ENCODE data around the gene PLA2G5. TPM values are rescaled to one million over a fixed set of nuclear protein-coding genes. Genes with fewer than 3 reads are reported as not detected.
"Not testable (repeated sequence)": the region's sequence is repeated elsewhere in the genome, so short reads cannot be mapped to it uniquely, and the experiment has no call there.

The PLA2G5 gene, protein sequence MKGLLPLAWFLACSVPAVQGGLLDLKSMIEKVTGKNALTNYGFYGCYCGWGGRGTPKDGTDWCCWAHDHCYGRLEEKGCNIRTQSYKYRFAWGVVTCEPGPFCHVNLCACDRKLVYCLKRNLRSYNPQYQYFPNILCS
- total RNA-seq (2014; rRNA removed; shearing (Covaris generic); ENCODE audit: low replicate concordance): not detected in 2 replicates

DNA sequence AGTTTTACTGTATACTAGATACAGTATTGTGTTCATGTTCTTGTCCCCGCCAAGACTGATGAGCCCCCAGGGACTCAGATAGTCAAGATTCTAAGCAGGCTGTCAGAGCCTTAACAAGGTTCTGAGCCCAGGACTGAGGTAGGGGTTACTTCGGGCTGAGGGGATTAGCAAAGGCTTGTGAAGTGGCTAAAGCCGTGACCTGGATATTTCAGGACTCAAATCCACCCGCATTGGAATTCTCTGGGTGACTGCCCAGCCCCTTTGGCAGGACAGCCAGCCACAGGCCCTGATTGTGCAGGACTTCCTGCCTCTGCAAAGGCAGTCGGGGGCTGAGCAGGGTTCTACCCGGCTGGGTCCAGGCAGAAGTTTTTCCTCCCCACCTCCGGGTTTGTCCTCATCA lies at the start of gene PLA2G5:
PLA2G5 (plus strand) TSS at position 321 of the 400 bp plus-strand sequence. CDS start 14,637 bp downstream, outside the sequence.
- H3K27ac ChIP-seq (ENCODE audit: low read length): no peak within 1 kb of the TSS
- no peaks in the 10 kb centered on the region for H4K20me1 ChIP-seq (ENCODE audit: insufficient read depth, low read depth, low read length)
- H3K36me3 ChIP-seq (ENCODE audit: insufficient read depth, low read length): no peaks in the 10 kb centered on the region
- H3K4me1 ChIP-seq (ENCODE audit: low read length): no peaks in the 10 kb centered on the region
- no peaks in the 10 kb centered on the region for H3K9me2 ChIP-seq (replicated peaks; ENCODE audit: insufficient read depth, low read length)
- no peak within 1 kb of the TSS for H3K9ac ChIP-seq (ENCODE audit: low read length)
- H3K9me3 ChIP-seq (ENCODE audit: low read length): no peaks in the 10 kb centered on the region
- no peak within 1 kb of the TSS for H2AFZ ChIP-seq (ENCODE audit: low read length)
- H3K4me3 ChIP-seq (ENCODE audit: low read length): no peak within 1 kb of the TSS
- H3K27me3 ChIP-seq (ENCODE audit: low read length): no peaks in the 10 kb centered on the region
- no peak within 1 kb of the TSS for H3K4me2 ChIP-seq (ENCODE audit: low read depth, low read length, poor library complexity, severe bottlenecking)
- no peak for DNase-seq
- H3K79me2 ChIP-seq (ENCODE audit: low read length): no peaks in the 10 kb centered on the region

DNA sequence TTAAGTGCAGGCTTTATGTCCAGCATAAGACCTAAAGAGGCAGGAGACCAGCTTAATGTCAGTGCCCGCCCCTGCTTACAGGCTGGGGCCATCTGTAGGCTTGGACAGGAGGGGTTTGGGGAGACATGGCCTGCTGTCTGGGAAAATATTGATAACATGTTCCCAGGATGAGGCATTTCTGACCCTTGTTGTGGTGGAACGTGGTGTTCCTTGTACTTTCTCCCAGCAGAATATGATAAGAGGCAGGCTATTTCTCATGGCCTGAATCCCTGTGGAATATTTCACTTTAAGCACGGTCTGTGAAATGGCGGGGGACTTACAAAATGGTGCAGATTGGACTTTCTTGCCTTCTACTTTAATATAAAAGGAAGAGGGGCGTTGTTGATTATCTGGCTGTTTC lies 41.9 kb upstream of the PLA2G5 start:
- no peaks in the 10 kb centered on the region for H3K36me3 ChIP-seq (ENCODE audit: insufficient read depth, low read length)
- no peaks in the 10 kb centered on the region for H3K27me3 ChIP-seq (ENCODE audit: low read length)
- no peak overlapping the region for H3K4me3 ChIP-seq (ENCODE audit: low read length)
- no peak overlapping the region for H3K9ac ChIP-seq (ENCODE audit: low read length)
- H3K9me3 ChIP-seq (ENCODE audit: low read length): no peaks in the 10 kb centered on the region
- H3K4me1 ChIP-seq (ENCODE audit: low read length): no peaks in the 10 kb centered on the region
- H3K9me2 ChIP-seq (replicated peaks; ENCODE audit: insufficient read depth, low read length): no peaks in the 10 kb centered on the region
- DNase-seq: no peak
- no peak overlapping the region for H3K4me2 ChIP-seq (ENCODE audit: low read depth, low read length, poor library complexity, severe bottlenecking)
- H3K27ac ChIP-seq (ENCODE audit: low read length): no peak overlapping the region
- H3K79me2 ChIP-seq (ENCODE audit: low read length): no peaks in the 10 kb centered on the region
- H2AFZ ChIP-seq (ENCODE audit: low read length): no peak overlapping the region
- no peaks in the 10 kb centered on the region for H4K20me1 ChIP-seq (ENCODE audit: insufficient read depth, low read depth, low read length)

DNA sequence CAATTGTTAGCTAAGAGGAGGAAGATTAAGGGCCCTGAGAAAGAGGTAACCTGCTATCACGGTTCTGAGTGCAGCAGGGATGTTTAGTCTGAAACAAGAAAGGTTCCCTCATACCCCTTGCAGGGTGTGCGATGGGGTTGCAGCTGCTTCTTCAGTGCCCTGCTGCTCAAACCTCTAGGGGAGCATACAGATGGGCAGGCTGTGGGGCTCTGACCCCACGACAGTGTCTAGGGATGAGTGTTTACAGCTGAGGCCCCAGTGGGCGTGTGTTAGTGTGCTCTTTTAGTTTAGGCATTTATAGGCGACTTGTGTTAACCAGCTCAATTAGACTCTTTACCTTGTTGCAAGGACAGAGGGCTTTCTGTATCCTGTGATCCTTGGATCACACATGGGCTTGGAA lies 41.3 kb upstream of the PLA2G5 start:
- Histone ChIP-seq H3K36me3 (ENCODE audit: insufficient read depth, low read length) (no peaks in the 10 kb centered on the region), H3K9me3 (ENCODE audit: low read length) (no peaks in the 10 kb centered on the region), H3K4me1 (ENCODE audit: low read length) (no peaks in the 10 kb centered on the region), H4K20me1 (ENCODE audit: insufficient read depth, low read depth, low read length) (no peaks in the 10 kb centered on the region), H2AFZ (ENCODE audit: low read length) (no peak overlapping the region), H3K27ac (ENCODE audit: low read length) (no peak overlapping the region), H3K4me2 (ENCODE audit: low read depth, low read length, poor library complexity, severe bottlenecking) (no peak overlapping the region), H3K79me2 (ENCODE audit: low read length) (no peaks in the 10 kb centered on the region), H3K27me3 (ENCODE audit: low read length) (no peaks in the 10 kb centered on the region), H3K9me2 (replicated peaks; ENCODE audit: insufficient read depth, low read length) (no peaks in the 10 kb centered on the region), H3K9ac (ENCODE audit: low read length) (no peak overlapping the region), H3K4me3 (ENCODE audit: low read length) (no peak overlapping the region)
- no peak for DNase-seq

DNA sequence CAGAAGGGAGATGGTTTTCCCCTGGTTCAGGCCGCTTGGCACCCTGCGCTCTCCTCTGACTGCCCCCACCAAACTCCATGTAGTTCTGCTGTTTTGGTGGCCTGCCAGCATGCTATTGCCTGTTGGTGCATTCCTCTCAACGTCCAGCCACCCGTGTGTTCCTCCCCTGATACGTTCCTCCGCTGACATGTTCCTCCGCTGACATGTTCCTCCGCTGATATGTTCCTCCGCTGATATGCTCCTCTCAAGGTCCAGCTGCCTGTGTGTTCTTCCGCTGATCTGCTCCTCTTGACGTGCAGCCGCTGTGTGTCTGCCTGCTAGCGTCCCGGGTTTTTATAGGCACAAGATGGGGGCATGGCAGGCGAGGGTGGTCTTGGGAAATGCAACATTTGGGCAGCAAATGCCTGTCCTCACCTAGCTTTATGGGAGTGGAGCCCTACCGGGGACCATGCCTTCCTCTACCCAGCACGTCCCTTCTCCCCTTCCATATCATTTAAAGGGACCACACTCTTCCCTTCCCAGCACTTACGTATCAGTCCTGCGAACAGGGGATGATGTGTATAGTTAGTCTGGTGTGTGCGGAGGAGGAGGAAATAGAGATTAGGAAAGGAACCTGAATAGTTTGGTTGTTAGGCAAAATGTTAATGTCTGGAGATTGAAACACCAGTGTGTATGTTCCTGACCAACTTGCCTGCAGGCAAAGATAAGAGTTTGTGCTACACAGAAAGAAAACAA lies 40.6 kb upstream of the PLA2G5 start:
- no peak for DNase-seq
- Histone ChIP-seq H3K9me2 (replicated peaks; ENCODE audit: insufficient read depth, low read length) (no peaks in the 10 kb centered on the region), H4K20me1 (ENCODE audit: insufficient read depth, low read depth, low read length) (no peaks in the 10 kb centered on the region), H3K27ac (ENCODE audit: low read length) (no peak overlapping the region), H3K9ac (ENCODE audit: low read length) (no peak overlapping the region), H3K79me2 (ENCODE audit: low read length) (no peaks in the 10 kb centered on the region), H3K4me2 (ENCODE audit: low read depth, low read length, poor library complexity, severe bottlenecking) (no peak overlapping the region), H3K9me3 (ENCODE audit: low read length) (no peaks in the 10 kb centered on the region), H3K4me1 (ENCODE audit: low read length) (no peaks in the 10 kb centered on the region), H3K36me3 (ENCODE audit: insufficient read depth, low read length) (no peaks in the 10 kb centered on the region), H3K27me3 (ENCODE audit: low read length) (no peaks in the 10 kb centered on the region), H2AFZ (ENCODE audit: low read length) (no peak overlapping the region), H3K4me3 (ENCODE audit: low read length) (no peak overlapping the region)

DNA sequence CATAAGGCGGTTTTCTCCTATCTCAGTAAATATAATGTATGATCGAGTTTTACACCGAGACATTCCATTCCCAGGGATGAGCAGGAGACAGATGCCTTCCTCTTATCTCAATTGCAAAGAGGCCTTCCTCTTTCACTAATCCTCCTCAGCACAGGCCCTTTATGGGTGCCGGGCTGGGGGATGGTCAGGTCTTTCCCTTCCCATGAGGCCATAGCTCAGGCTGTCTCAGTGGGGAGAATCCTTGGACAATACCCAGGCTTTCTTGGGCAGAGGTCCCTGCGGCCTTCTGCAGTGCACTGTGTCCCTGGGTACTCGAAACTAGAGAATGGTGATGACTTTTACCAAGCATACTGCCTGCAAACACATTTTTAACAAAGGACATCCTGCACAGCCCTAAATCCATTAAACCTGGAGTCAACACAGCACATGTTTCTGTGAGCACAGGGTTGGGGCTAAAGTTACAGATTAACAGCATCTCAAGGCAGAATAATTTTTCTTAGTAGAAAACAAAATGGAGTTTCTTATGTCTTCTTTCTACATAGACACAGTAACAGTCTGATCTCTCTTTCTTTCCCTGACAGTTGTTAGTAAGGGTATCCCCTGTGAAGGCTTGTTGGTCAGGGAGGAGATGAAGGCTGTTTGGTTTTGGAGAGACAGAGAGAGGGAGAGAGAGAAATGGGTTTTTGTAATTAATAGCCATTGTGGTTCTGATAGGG lies 39.4 kb upstream of the PLA2G5 start:
- not testable (repeated sequence) for H3K4me3 ChIP-seq (ENCODE audit: low read length); H3K4me2 ChIP-seq (ENCODE audit: low read depth, low read length, poor library complexity, severe bottlenecking); H3K36me3 ChIP-seq (ENCODE audit: insufficient read depth, low read length); DNase-seq; H3K4me1 ChIP-seq (ENCODE audit: low read length); H3K79me2 ChIP-seq (ENCODE audit: low read length); H3K9me3 ChIP-seq (ENCODE audit: low read length); H4K20me1 ChIP-seq (ENCODE audit: insufficient read depth, low read depth, low read length); H3K9ac ChIP-seq (ENCODE audit: low read length); H3K27ac ChIP-seq (ENCODE audit: low read length); H2AFZ ChIP-seq (ENCODE audit: low read length); H3K27me3 ChIP-seq (ENCODE audit: low read length); H3K9me2 ChIP-seq (replicated peaks; ENCODE audit: insufficient read depth, low read length)

DNA sequence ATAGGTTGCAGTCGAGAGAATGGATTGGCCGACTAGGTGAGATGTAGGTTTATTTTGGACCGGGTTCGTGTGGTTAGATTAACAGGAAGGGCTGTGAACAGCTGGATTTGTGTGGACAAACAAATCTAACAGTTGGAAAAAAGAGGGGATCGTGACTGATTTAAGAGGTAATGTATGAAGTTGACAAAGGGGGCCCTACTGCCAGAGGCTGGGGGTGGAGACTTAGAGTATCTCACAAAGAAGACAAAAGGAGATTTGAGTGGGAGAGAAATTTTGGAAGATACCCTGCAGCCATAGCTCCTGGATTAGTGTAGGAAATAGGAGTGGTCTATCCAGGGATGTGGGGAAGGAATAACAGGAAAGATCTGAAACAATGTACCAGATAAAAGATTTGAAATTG lies 38.8 kb upstream of the PLA2G5 start:
- DNase-seq: no peak
- no peak overlapping the region for H3K9ac ChIP-seq (ENCODE audit: low read length)
- no peaks in the 10 kb centered on the region for H3K27me3 ChIP-seq (ENCODE audit: low read length)
- no peaks in the 10 kb centered on the region for H3K9me2 ChIP-seq (replicated peaks; ENCODE audit: insufficient read depth, low read length)
- no peaks in the 10 kb centered on the region for H3K9me3 ChIP-seq (ENCODE audit: low read length)
- no peaks in the 10 kb centered on the region for H4K20me1 ChIP-seq (ENCODE audit: insufficient read depth, low read depth, low read length)
- no peak overlapping the region for H2AFZ ChIP-seq (ENCODE audit: low read length)
- H3K4me3 ChIP-seq (ENCODE audit: low read length): no peak overlapping the region
- no peak overlapping the region for H3K27ac ChIP-seq (ENCODE audit: low read length)
- H3K36me3 ChIP-seq (ENCODE audit: insufficient read depth, low read length): no peaks in the 10 kb centered on the region
- H3K4me1 ChIP-seq (ENCODE audit: low read length): no peaks in the 10 kb centered on the region
- H3K4me2 ChIP-seq (ENCODE audit: low read depth, low read length, poor library complexity, severe bottlenecking): no peak overlapping the region
- no peaks in the 10 kb centered on the region for H3K79me2 ChIP-seq (ENCODE audit: low read length)

DNA sequence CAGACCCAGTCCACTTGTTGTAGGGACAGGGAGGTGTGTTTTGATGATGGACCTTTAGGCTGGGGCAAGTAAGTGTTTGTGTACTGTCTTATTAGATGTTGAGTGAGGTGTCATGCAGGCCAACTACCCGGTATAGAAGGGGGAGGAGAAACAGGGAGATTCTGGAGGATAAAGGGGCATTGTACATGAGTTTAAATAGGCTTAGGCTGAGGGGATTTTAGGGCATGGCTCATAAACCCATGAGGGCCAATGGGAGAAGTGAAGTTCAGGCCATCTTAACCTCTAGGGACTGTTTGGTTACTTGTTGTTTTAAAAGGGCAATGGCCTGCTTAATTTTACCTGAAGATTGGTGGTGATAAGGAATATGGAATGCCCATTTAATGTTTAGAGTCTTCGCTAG lies 38.2 kb upstream of the PLA2G5 start:
- Histone ChIP-seq H3K27me3 (ENCODE audit: low read length) (no peaks in the 10 kb centered on the region), H3K79me2 (ENCODE audit: low read length) (no peaks in the 10 kb centered on the region), H3K4me2 (ENCODE audit: low read depth, low read length, poor library complexity, severe bottlenecking) (no peak overlapping the region), H3K9ac (ENCODE audit: low read length) (no peak overlapping the region), H3K4me1 (ENCODE audit: low read length) (no peaks in the 10 kb centered on the region), H3K4me3 (ENCODE audit: low read length) (no peak overlapping the region), H2AFZ (ENCODE audit: low read length) (no peak overlapping the region), H3K9me2 (replicated peaks; ENCODE audit: insufficient read depth, low read length) (no peaks in the 10 kb centered on the region), H4K20me1 (ENCODE audit: insufficient read depth, low read depth, low read length) (no peaks in the 10 kb centered on the region), H3K27ac (ENCODE audit: low read length) (no peak overlapping the region), H3K9me3 (ENCODE audit: low read length) (no peaks in the 10 kb centered on the region; the same call in 1 of the 2 replicates), H3K36me3 (ENCODE audit: insufficient read depth, low read length) (no peaks in the 10 kb centered on the region)
- DNase-seq: no peak

DNA sequence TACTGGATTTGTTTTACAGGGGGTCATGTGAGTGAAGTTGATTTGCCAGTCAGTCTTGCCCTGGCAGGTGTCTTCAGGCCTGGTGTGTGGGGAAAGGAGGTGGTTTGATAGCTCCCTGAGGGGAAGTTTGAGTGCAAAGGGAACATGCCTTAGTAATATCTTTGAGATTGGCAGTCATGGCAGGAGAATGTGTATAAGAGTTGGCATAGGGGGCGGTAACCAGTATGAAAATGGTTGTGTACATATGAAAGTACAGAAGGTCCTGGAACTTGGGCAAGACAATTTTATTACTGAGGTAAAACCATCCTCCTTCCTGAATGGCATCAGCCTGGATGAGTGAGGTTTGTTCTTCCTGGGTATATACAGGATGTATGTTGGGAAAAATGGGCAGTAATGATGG lies 37.6 kb upstream of the PLA2G5 start:
- Histone ChIP-seq H3K9me2 (replicated peaks; ENCODE audit: insufficient read depth, low read length) (no peaks in the 10 kb centered on the region), H3K36me3 (ENCODE audit: insufficient read depth, low read length) (no peaks in the 10 kb centered on the region), H3K79me2 (ENCODE audit: low read length) (no peaks in the 10 kb centered on the region), H2AFZ (ENCODE audit: low read length) (no peak overlapping the region), H3K4me1 (ENCODE audit: low read length) (no peaks in the 10 kb centered on the region), H3K4me2 (ENCODE audit: low read depth, low read length, poor library complexity, severe bottlenecking) (no peak overlapping the region), H4K20me1 (ENCODE audit: insufficient read depth, low read depth, low read length) (no peaks in the 10 kb centered on the region), H3K4me3 (ENCODE audit: low read length) (no peak overlapping the region), H3K27me3 (ENCODE audit: low read length) (no peaks in the 10 kb centered on the region), H3K27ac (ENCODE audit: low read length) (no peak overlapping the region), H3K9me3 (ENCODE audit: low read length) (no peaks in the 10 kb centered on the region; the same call in 1 of the 2 replicates), H3K9ac (ENCODE audit: low read length) (no peak overlapping the region)
- no peak for DNase-seq
